Measurements from ENCODE around the gene FRK. TPM values are rescaled to one million over a fixed set of nuclear protein-coding genes. Genes with fewer than 3 reads are reported as not detected.

FRK gene, protein sequence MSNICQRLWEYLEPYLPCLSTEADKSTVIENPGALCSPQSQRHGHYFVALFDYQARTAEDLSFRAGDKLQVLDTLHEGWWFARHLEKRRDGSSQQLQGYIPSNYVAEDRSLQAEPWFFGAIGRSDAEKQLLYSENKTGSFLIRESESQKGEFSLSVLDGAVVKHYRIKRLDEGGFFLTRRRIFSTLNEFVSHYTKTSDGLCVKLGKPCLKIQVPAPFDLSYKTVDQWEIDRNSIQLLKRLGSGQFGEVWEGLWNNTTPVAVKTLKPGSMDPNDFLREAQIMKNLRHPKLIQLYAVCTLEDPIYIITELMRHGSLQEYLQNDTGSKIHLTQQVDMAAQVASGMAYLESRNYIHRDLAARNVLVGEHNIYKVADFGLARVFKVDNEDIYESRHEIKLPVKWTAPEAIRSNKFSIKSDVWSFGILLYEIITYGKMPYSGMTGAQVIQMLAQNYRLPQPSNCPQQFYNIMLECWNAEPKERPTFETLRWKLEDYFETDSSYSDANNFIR
- total RNA-seq (under 1 TPM; 0.02 to 0.07 (median 0.06) TPM), total RNA-seq (0 to 0.61 (median 0.07) reads per million in 29 experiments)
- total RNA-seq (2013): 0.04 TPM

DNA sequence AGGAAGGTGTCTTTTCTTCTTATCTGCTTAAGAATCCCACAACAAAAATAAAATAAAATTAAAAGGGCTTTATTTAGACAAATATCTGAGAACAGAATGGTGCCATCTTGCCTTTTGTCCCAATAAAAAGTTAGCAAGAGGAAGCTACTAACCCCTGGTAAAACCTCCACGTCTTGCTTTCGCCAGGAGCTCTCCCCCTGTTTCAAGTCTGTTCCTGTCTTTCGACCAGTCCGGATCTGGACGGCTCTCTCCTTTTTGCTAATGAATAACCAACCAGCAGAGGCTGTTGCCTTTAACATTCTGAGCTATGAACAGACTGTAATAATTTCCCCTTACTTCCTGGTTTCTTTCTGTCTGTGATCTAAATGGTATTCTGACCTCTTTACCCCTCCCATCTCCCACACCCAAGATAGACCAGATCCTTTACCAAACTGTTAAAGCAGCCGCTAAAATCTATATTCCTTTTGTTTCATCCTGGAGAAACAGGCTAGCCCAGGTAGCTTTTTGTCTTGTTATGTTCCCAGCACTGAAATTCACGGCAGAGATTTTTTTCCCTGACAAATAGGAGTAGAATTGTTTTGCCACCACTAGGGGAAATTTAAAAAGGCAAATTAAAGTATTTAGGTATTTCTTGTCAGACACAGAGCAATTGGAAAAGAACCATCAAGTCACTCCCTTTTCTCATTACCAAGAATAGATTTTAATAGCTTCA, at the start of gene FRK:
Gene FRK, minus strand, starts transcription at position 320 of the 712 bp plus-strand sequence. CDS start 580 bp downstream, outside the sequence.
- peaks cover 0 to 9% of the 10 kb centered on the region in 2 experiments for H3K27me3 ChIP-seq (replicated peaks in 1 of 2; ENCODE audit: control insufficient read depth in 2 of 2, extremely low read depth in 1 of 2, insufficient read depth in 2 of 2, low read length in 1 of 2)
- WGBS (ENCODE audit: insufficient coverage): 91% methylated on average over 6 of the region's 7 CpGs
- Mint-ChIP-seq H3K4me3 (no peak within 1 kb of the TSS), H3K36me3 (no peaks in the 10 kb centered on the region), H3K4me1 (no peaks in the 10 kb centered on the region), H3K27me3 (peaks cover 7 to 17% of the 10 kb centered on the region in 2 donors), H3K9me3 (no peaks in the 10 kb centered on the region), H3K27ac (no peak within 1 kb of the TSS)
- POLR2A ChIA-PET: no interaction called here
- no peaks in the 10 kb centered on the region for H3K36me3 ChIP-seq (ENCODE audit: control insufficient read depth in 2 of 2, extremely low read depth in 1 of 2, insufficient read depth in 1 of 2, low read length in 1 of 2)
- H3K4me3 ChIP-seq (ENCODE audit: control insufficient read depth in 1 of 2, extremely low read depth in 1 of 2, low read length in 1 of 2): no peak within 1 kb of the TSS
- H3K27ac ChIP-seq (ENCODE audit: low read length): no peak within 1 kb of the TSS
- CTCF ChIA-PET: no interaction called here
- DNase-seq (no peak), ATAC-seq (replicated peaks in 1 of 4) (no peak)
- no peaks in the 10 kb centered on the region for H3K4me1 ChIP-seq (ENCODE audit: control insufficient read depth in 1 of 2, extremely low read depth in 1 of 2, insufficient read depth in 2 of 2, low read length in 2 of 2)
- no peaks in the 10 kb centered on the region for H3K9me3 ChIP-seq

DNA sequence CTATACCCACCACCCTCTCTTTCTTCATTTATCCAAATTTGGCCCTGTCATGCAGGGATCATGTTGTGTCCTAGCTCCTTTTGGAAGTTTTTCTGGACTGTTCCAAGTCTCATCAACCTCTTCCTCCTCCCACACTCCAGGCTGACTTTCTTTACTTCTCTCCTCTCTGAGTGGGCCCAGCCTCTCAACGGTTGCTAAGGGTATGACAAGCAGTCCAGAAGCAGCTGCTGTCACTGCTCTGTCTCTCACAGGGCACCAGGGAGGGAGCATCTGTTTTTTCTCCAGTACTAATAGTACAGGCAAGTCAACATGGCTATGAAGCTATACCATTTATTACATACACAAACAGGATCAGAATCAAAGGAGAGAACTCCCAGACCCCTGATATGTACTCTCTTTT, 48.1 kb upstream of the FRK start:
- Histone ChIP-seq H3K4me3 (ENCODE audit: control insufficient read depth in 1 of 2, extremely low read depth in 1 of 2, low read length in 1 of 2) (no peak overlapping the region), H3K27ac (ENCODE audit: low read length) (no peak overlapping the region), H3K27me3 (replicated peaks in 1 of 2; ENCODE audit: control insufficient read depth in 2 of 2, extremely low read depth in 1 of 2, insufficient read depth in 2 of 2, low read length in 1 of 2) (no peaks in the 10 kb centered on the region), H3K9me3 (no peaks in the 10 kb centered on the region), H3K36me3 (ENCODE audit: control insufficient read depth in 2 of 2, extremely low read depth in 1 of 2, insufficient read depth in 1 of 2, low read length in 1 of 2) (peaks cover 5 to 55% of the 10 kb centered on the region in 2 donors), H3K4me1 (ENCODE audit: control insufficient read depth in 1 of 2, extremely low read depth in 1 of 2, insufficient read depth in 2 of 2, low read length in 2 of 2) (no peaks in the 10 kb centered on the region)
- Mint-ChIP-seq H3K4me3 (no peak overlapping the region), H3K27me3 (no peaks in the 10 kb centered on the region), H3K36me3 (peaks cover 64% of the 10 kb centered on the region), H3K4me1 (peaks cover 29 to 55% (median 32%) of the 10 kb centered on the region in 3 donors), H3K9me3 (no peaks in the 10 kb centered on the region), H3K27ac (no peak overlapping the region)
- CTCF ChIA-PET: interaction anchor here (0.8 to 1.2 kb wide), 2 partner anchors 13 to 109 kb away, joined by 3 to 4 read pairs; no protein-coding TSS in a partner anchor
- DNase-seq (no peak), ATAC-seq (replicated peaks in 1 of 4) (no peak)
- no CpG with 5 or more reads among the region's 1 CpG for WGBS (ENCODE audit: insufficient coverage)
- POLR2A ChIA-PET: no interaction called here

DNA sequence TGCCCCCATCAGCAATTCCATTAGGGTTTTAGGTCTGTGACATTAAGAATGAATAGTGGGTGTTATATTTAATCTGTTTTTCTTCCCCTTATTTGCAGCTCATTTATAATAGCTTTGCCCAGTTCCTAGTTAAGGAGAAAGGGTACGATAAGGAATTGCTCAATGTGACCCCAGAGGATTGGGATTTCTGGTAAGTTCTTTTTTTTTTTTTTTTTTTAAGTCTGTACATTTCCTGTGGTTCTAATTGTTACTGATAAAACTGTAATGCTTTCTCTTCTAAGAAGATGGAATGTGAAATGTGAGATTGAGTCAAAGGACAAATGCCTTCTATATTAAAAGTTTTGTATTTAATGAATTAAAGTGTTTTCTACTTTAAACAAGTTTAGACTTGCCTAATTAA, 45.5 kb upstream of the FRK start:
- peaks cover 53 to 74% (median 54%) of the 10 kb centered on the region in 3 donors for H3K4me1 Mint-ChIP-seq
- CTCF ChIA-PET: interaction anchor here (0.6 to 1.1 kb wide), 4 partner anchors 9 to 357 kb away, joined by 3 read pairs; no protein-coding TSS in a partner anchor
- peaks cover 3 to 17% of the 10 kb centered on the region in 2 experiments for H3K4me1 ChIP-seq (ENCODE audit: control insufficient read depth in 1 of 2, extremely low read depth in 1 of 2, insufficient read depth in 2 of 2, low read length in 2 of 2)
- no peaks in the 10 kb centered on the region for H3K27me3 ChIP-seq (replicated peaks in 1 of 2; ENCODE audit: control insufficient read depth in 2 of 2, extremely low read depth in 1 of 2, insufficient read depth in 2 of 2, low read length in 1 of 2)
- no peak overlapping the region for H3K4me3 Mint-ChIP-seq
- POLR2A ChIA-PET: no interaction called here
- no CpG with 5 or more reads among the region's 1 CpG for WGBS (ENCODE audit: insufficient coverage)
- H3K27ac Mint-ChIP-seq: no peak overlapping the region
- H3K9me3 Mint-ChIP-seq: no peaks in the 10 kb centered on the region
- ATAC-seq (replicated peaks in 1 of 4): no peak
- no peak overlapping the region for H3K4me3 ChIP-seq (ENCODE audit: control insufficient read depth in 1 of 2, extremely low read depth in 1 of 2, low read length in 1 of 2)
- DNase-seq: no peak
- no peaks in the 10 kb centered on the region for H3K27me3 Mint-ChIP-seq
- peaks cover 0 to 34% of the 10 kb centered on the region in 2 donors for H3K36me3 ChIP-seq (ENCODE audit: control insufficient read depth in 2 of 2, extremely low read depth in 1 of 2, insufficient read depth in 1 of 2, low read length in 1 of 2)
- no peak overlapping the region for H3K27ac ChIP-seq (ENCODE audit: low read length)
- peaks cover 48% of the 10 kb centered on the region for H3K36me3 Mint-ChIP-seq
- no peaks in the 10 kb centered on the region for H3K9me3 ChIP-seq

DNA sequence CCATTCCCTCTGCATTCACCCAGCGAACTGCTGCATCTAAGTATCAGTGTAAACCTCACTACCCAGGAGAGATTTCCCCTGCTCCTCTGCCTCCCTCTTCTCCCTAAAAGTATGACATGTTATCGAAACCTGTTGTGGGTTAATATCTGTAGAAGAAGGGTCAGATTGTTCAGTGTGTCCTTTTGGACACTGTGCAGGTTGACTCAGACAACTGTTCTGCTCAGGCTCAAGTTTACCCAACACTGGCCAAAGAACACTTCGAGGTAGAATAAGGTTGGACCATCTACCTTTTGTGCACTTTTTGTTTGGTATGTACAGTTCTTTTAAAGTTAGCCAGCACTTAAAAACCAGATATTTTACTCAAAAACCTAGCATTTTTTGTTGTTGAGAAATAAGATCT, 44.6 kb upstream of the FRK start:
- ATAC-seq (replicated peaks in 1 of 4) (no peak), DNase-seq (no peak)
- Histone ChIP-seq H3K9me3 (no peaks in the 10 kb centered on the region), H3K27ac (ENCODE audit: low read length) (no peak overlapping the region), H3K27me3 (replicated peaks in 1 of 2; ENCODE audit: control insufficient read depth in 2 of 2, extremely low read depth in 1 of 2, insufficient read depth in 2 of 2, low read length in 1 of 2) (no peaks in the 10 kb centered on the region), H3K4me1 (ENCODE audit: control insufficient read depth in 1 of 2, extremely low read depth in 1 of 2, insufficient read depth in 2 of 2, low read length in 2 of 2) (peaks cover 4 to 20% of the 10 kb centered on the region in 2 experiments), H3K36me3 (ENCODE audit: control insufficient read depth in 2 of 2, extremely low read depth in 1 of 2, insufficient read depth in 1 of 2, low read length in 1 of 2) (peaks cover 0 to 25% of the 10 kb centered on the region in 2 donors), H3K4me3 (ENCODE audit: control insufficient read depth in 1 of 2, extremely low read depth in 1 of 2, low read length in 1 of 2) (no peak overlapping the region)
- Mint-ChIP-seq H3K27ac (no peak overlapping the region), H3K4me3 (peak overlapping the region; percentile 10 to 28 (median 21)), H3K4me1 (peaks cover 55 to 74% (median 58%) of the 10 kb centered on the region in 3 donors), H3K27me3 (no peaks in the 10 kb centered on the region), H3K9me3 (no peaks in the 10 kb centered on the region), H3K36me3 (peaks cover 39% of the 10 kb centered on the region)
- POLR2A ChIA-PET: no interaction called here
- CTCF ChIA-PET: interaction anchor here in 1 of 2 donors (0.6 kb wide), 1 partner anchor 8 kb away, joined by 3 read pairs; no protein-coding TSS in a partner anchor
- 100% methylated on average over 1 of the region's 3 CpGs for WGBS (ENCODE audit: insufficient coverage)

DNA sequence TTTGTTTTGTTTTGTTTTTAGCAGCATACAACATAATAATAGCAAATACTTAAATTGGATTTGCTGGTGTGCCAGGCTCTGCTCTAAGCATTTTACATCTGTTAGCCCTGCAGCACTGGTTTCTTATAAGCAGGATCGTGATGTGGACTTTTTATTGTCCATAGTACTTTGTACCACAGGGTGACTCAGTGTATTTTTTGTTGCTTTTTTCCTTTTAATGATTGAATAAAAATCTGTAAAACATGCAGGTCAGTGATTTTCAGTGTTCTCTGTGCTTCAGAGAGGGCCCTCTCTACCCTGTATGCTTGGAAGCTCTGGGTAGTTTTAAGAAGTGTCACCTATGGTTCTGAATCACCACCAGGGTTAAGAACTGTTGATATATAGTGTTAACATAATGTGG, 43.9 kb upstream of the FRK start:
- Histone ChIP-seq H3K27me3 (replicated peaks in 1 of 2; ENCODE audit: control insufficient read depth in 2 of 2, extremely low read depth in 1 of 2, insufficient read depth in 2 of 2, low read length in 1 of 2) (no peaks in the 10 kb centered on the region), H3K27ac (ENCODE audit: low read length) (no peak overlapping the region), H3K9me3 (no peaks in the 10 kb centered on the region), H3K4me3 (ENCODE audit: control insufficient read depth in 1 of 2, extremely low read depth in 1 of 2, low read length in 1 of 2) (no peak overlapping the region), H3K4me1 (ENCODE audit: control insufficient read depth in 1 of 2, extremely low read depth in 1 of 2, insufficient read depth in 2 of 2, low read length in 2 of 2) (peaks cover 6 to 20% of the 10 kb centered on the region in 2 experiments), H3K36me3 (ENCODE audit: control insufficient read depth in 2 of 2, extremely low read depth in 1 of 2, insufficient read depth in 1 of 2, low read length in 1 of 2) (peaks cover 0 to 19% of the 10 kb centered on the region in 2 donors)
- CTCF ChIA-PET: no interaction called here
- Mint-ChIP-seq H3K27me3 (no peaks in the 10 kb centered on the region), H3K36me3 (peaks cover 37% of the 10 kb centered on the region), H3K9me3 (no peaks in the 10 kb centered on the region), H3K4me3 (peak overlapping the region in 2 of 3 donors; percentile 21 to 35), H3K4me1 (peaks cover 61 to 77% (median 62%) of the 10 kb centered on the region in 3 donors), H3K27ac (no peak overlapping the region)
- no peak for ATAC-seq (replicated peaks in 1 of 4)
- DNase-seq: no peak
- POLR2A ChIA-PET: no interaction called here
- no CpG with 5 or more reads among the region's 1 CpG for WGBS (ENCODE audit: insufficient coverage)

DNA sequence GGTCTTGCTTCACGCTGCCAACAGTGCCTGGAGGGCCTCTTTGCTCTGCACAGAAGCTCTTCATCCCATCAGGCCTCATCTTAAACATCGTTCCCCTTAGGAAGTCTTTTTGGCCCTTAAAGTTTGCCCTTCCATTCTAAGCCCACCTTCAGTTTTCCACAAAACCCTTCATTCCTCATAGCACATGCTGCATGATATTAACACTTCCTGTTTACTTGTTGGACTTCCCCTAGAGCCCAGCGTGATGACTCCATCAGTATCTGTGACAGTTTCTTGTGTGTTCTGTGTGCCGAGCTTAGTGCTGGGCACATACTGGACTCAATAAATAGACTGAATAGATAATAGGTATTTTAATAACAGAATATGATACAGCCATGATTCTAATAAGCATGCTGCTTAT, 42.2 kb upstream of the FRK start:
- peaks cover 62 to 75% (median 64%) of the 10 kb centered on the region in 3 donors for H3K4me1 Mint-ChIP-seq
- peaks cover 0 to 6% of the 10 kb centered on the region in 2 donors for H3K36me3 ChIP-seq (ENCODE audit: control insufficient read depth in 2 of 2, extremely low read depth in 1 of 2, insufficient read depth in 1 of 2, low read length in 1 of 2)
- peak in 1 of 35 experiments; percentile 4 for DNase-seq
- H3K4me1 ChIP-seq (ENCODE audit: control insufficient read depth in 1 of 2, extremely low read depth in 1 of 2, insufficient read depth in 2 of 2, low read length in 2 of 2): peaks cover 6 to 20% of the 10 kb centered on the region in 2 experiments
- no peaks in the 10 kb centered on the region for H3K27me3 Mint-ChIP-seq
- H3K27me3 ChIP-seq (replicated peaks in 1 of 2; ENCODE audit: control insufficient read depth in 2 of 2, extremely low read depth in 1 of 2, insufficient read depth in 2 of 2, low read length in 1 of 2): no peaks in the 10 kb centered on the region
- WGBS (ENCODE audit: insufficient coverage): no CpG with 5 or more reads among the region's 4 CpGs
- H3K4me3 ChIP-seq (ENCODE audit: control insufficient read depth in 1 of 2, extremely low read depth in 1 of 2, low read length in 1 of 2): no peak overlapping the region
- no peaks in the 10 kb centered on the region for H3K9me3 Mint-ChIP-seq
- no peak for ATAC-seq (replicated peaks in 1 of 4)
- H3K4me3 Mint-ChIP-seq: peak overlapping the region in 2 of 3 donors; percentile 3 to 90
- ChIA-PET POLR2A (no interaction called here), CTCF (interaction anchor here in 1 of 2 donors (0.7 to 1.0 kb wide), 2 partner anchors 9 to 270 kb away, joined by 3 to 4 read pairs; no protein-coding TSS in a partner anchor)
- no peak overlapping the region for H3K27ac Mint-ChIP-seq
- no peak overlapping the region for H3K27ac ChIP-seq (ENCODE audit: low read length)
- peaks cover 23% of the 10 kb centered on the region for H3K36me3 Mint-ChIP-seq
- H3K9me3 ChIP-seq: no peaks in the 10 kb centered on the region
